Endothelial cell of umbilical vein (primary cell): ENCODE measurements around the gene POU6F2.

ENCODE experiments used
- EZH2 ChIP-seq: IDR thresholded peaks from 2 replicates; pipeline ENCODE4 v1.6.1; 2012; ENCODE audit warnings: borderline replicate concordance, low read depth, mild to moderate bottlenecking, moderate library complexity, low read length, inconsistent platforms; ENCODE audit not compliant: severe bottlenecking
- FOS ChIP-seq: IDR thresholded peaks from 2 replicates; pipeline ENCODE4 v1.6.1; 2011; ENCODE audit warnings: mild to moderate bottlenecking, low read length, moderate library complexity, borderline replicate concordance; ENCODE audit not compliant: insufficient read depth
- JUN ChIP-seq: IDR thresholded peaks from 2 replicates; pipeline ENCODE4 v1.6.1; 2011; ENCODE audit warnings: borderline replicate concordance, low read depth; ENCODE audit not compliant: insufficient read length, insufficient read depth
- MYC ChIP-seq: IDR thresholded peaks from one replicate; pipeline ENCODE4 v1.6.1; 2011; ENCODE audit warnings: mild to moderate bottlenecking, low read depth, low read length
- POLR2A ChIP-seq: IDR thresholded peaks from 2 replicates; pipeline ENCODE4 v1.6.1; 2012; ENCODE audit warnings: low read depth, mild to moderate bottlenecking, control low read depth, low read length
- POLR2AphosphoS5 ChIP-seq: IDR thresholded peaks from 2 replicates; pipeline ENCODE4 v1.6.1; 2012; ENCODE audit warnings: low read depth, mild to moderate bottlenecking, control low read depth, low read length, moderate library complexity; ENCODE audit not compliant: insufficient read depth
- TF ChIP-seq, protein P1 (sequence below), 2 donors: IDR thresholded peaks; 1 replicate in 1 of 2; 2 replicates in 1 of 2; pipeline ENCODE4 v1.5.1; 2011; ENCODE audit warnings: low read length in 2 of 2, mild to moderate bottlenecking in 2 of 2, moderate library complexity in 2 of 2, control low read depth in 1 of 2, inconsistent platforms in 1 of 2, low read depth in 1 of 2; ENCODE audit not compliant: insufficient read depth in 1 of 2; ENCODE audit errors: extremely low read depth in 1 of 2
- TF ChIP-seq, protein P2 (sequence below): IDR thresholded peaks from 2 replicates; pipeline ENCODE4 v1.6.1; 2011; ENCODE audit not compliant: insufficient read depth, insufficient read length

DNA sequence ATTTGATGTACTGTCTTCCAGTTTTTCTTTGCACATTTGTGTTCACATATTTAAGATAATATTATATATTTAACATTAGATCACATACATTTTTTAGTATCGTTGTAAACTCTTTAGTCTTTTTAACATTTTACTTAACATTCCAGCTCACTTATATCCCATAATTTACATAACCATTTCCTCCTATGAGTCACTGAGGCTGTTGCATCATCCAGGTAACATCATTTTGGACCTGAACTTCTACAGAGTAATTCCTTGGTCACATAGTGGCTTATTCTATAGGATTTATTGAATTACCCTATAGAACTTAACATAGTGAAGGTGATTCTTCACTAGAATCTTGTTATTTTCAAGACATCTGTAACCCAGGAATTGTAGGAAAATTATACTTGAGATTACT, 194.4 kb downstream of the POU6F2 start:
- TF ChIP-seq POLR2A (no peak), POLR2AphosphoS5 (no peak), JUN (no peak), EZH2 (no peak), MYC (no peak), FOS (no peak)
- TF ChIP-seq, protein P1, sequence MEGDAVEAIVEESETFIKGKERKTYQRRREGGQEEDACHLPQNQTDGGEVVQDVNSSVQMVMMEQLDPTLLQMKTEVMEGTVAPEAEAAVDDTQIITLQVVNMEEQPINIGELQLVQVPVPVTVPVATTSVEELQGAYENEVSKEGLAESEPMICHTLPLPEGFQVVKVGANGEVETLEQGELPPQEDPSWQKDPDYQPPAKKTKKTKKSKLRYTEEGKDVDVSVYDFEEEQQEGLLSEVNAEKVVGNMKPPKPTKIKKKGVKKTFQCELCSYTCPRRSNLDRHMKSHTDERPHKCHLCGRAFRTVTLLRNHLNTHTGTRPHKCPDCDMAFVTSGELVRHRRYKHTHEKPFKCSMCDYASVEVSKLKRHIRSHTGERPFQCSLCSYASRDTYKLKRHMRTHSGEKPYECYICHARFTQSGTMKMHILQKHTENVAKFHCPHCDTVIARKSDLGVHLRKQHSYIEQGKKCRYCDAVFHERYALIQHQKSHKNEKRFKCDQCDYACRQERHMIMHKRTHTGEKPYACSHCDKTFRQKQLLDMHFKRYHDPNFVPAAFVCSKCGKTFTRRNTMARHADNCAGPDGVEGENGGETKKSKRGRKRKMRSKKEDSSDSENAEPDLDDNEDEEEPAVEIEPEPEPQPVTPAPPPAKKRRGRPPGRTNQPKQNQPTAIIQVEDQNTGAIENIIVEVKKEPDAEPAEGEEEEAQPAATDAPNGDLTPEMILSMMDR (IDR thresholded peaks at IDR 0.05; ENCODE audit: extremely low read depth in 1 of 2, insufficient read depth in 1 of 2, low read depth in 1 of 2, low read length in 2 of 2): no peak
- TF ChIP-seq, protein P2, sequence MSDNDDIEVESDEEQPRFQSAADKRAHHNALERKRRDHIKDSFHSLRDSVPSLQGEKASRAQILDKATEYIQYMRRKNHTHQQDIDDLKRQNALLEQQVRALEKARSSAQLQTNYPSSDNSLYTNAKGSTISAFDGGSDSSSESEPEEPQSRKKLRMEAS: no peak
